HUDEP-2 (cell line): ENCODE results near the gene CNIH2.
"Not testable (repeated sequence)": the region's sequence is repeated elsewhere in the genome, so short reads cannot be mapped to it uniquely, and the experiment has no call there.

Experiments used
- DNase-seq, 76 experiments: peaks; one replicate each; lab custom pipeline; 2025; ENCODE audit not compliant: unreplicated experiment in 76 of 76; lab: John Stamatoyannopoulos, UW

Gene CNIH2

GRCh38 chr11:66312549-66313320 lies 34.8 kb downstream of the CNIH2 start:
- DNase-seq: peak in 75 of 76 experiments; percentile 54 to 99 (median 97)

GRCh38 chr11:66313321-66314185 lies 35.6 kb downstream of the CNIH2 start:
- no peak for DNase-seq

- no peak for DNase-seq
Observed at GRCh38 chr11:66314186-66314501, 36.2 kb downstream of the CNIH2 start.

- DNase-seq: no peak
Observed at GRCh38 chr11:66314561-66315497, 36.9 kb downstream of the CNIH2 start.

- DNase-seq: no peak
Observed at GRCh38 chr11:66315498-66315885, 37.5 kb downstream of the CNIH2 start.

GRCh38 chr11:66315921-66316811 lies 38.2 kb downstream of the CNIH2 start:
- DNase-seq: no peak

- DNase-seq: no peak
Observed at GRCh38 chr11:66316849-66317251, 38.9 kb downstream of the CNIH2 start, which contains the start of gene CD248. CD248 (minus strand) TSS chr11:66317044; CDS start chr11:66317027, 17 bp downstream.

GRCh38 chr11:66317322-66317722 lies 39.3 kb downstream of the CNIH2 start:
- no peak for DNase-seq

- DNase-seq: no peak
Observed at GRCh38 chr11:66317723-66318599, 40.0 kb downstream of the CNIH2 start.

- no peak for DNase-seq
Observed at GRCh38 chr11:66318600-66318970, 40.6 kb downstream of the CNIH2 start.

GRCh38 chr11:66320289-66320688 lies 42.3 kb downstream of the CNIH2 start:
- not testable (repeated sequence) for DNase-seq

- not testable (repeated sequence) for DNase-seq
Observed at GRCh38 chr11:66320748-66321147, 42.8 kb downstream of the CNIH2 start.

- DNase-seq: no peak
Observed at GRCh38 chr11:66321606-66322005, 43.6 kb downstream of the CNIH2 start.

- no peak for DNase-seq
Observed at GRCh38 chr11:66322732-66323427, 44.9 kb downstream of the CNIH2 start.

GRCh38 chr11:66323684-66324083 lies 45.7 kb downstream of the CNIH2 start:
- no peak for DNase-seq

GRCh38 chr11:66324664-66325063 lies 46.7 kb downstream of the CNIH2 start:
- DNase-seq: no peak

- no peak for DNase-seq
Observed at GRCh38 chr11:66325263-66325671, 47.3 kb downstream of the CNIH2 start.
